HCT116 (cell line): Measurements from ENCODE around the gene KIR2DL3. TPM values are rescaled to one million over a fixed set of nuclear protein-coding genes. Genes with fewer than 3 reads are reported as not detected.
"Not testable (repeated sequence)": the region's sequence is repeated elsewhere in the genome, so short reads cannot be mapped to it uniquely, and the experiment has no call there.

Source experiments
- ATAC-seq: fragments of 200-7000 bp; cut with Tn5 transposase; 2 replicates; pipeline ENCODE4 v1.9.1; 2020; ENCODE audit warnings: mild to moderate bottlenecking, moderate library complexity
- BruUV-seq: library from RNA; stranded (reverse); fragments of 400-500 nt; replicated peaks from 2 replicates; lab custom pipeline; 2021; lab: Mats Ljungman, UMichigan
- CTCF ChIA-PET: fragments of 300-600 bp; sonication (Branson Sonifier 250); formaldehyde crosslinking; loops from one replicate; lab custom pipeline; 2021; ENCODE audit warnings: antibody characterized with exemption; lab: Charles Lee
- POLR2A ChIA-PET: fragments of 300-600, 350-600 bp; sonication (Branson Sonifier 250); formaldehyde crosslinking; loops from one replicate; lab custom pipeline; 2021; ENCODE audit warnings: antibody characterized with exemption; lab: Charles Lee
- RAD21 ChIA-PET, 2 experiments: fragments of 300-600 bp; sonication (Branson Sonifier 250); formaldehyde crosslinking; loops; one replicate each; lab custom pipeline; 2023; ENCODE audit warnings: low total read pairs in 2 of 2; ENCODE audit not compliant: uncharacterized antibody in 2 of 2, unreplicated experiment in 2 of 2, low non-redundant PET in 1 of 2; lab: Charles Lee
- DNase-seq: peaks from one replicate; pipeline ENCODE4 v3.0.0-alpha.2; 2010; ENCODE audit warnings: low read depth, low spot score
- H2AFZ ChIP-seq: fragments of 200-600 bp; shearing (Covaris generic), sonication (generic); 2 replicates; pipeline ENCODE4 v1.6.1; 2017; ENCODE audit warnings: low read depth, mixed run types, mixed read lengths, antibody characterized with exemption, low read length; ENCODE audit not compliant: poor library complexity, severe bottlenecking
- H3K27ac ChIP-seq: 2 replicates; pipeline ENCODE4 v1.5.1; 2012; ENCODE audit warnings: low read depth, low read length
- H3K27me3 ChIP-seq: fragments of 200-600 bp; sonication (generic); 2 replicates; pipeline ENCODE4 v1.6.1; 2016; ENCODE audit warnings: mixed run types, low read length, mixed read lengths; ENCODE audit not compliant: insufficient read depth
- H3K36me3 ChIP-seq, 2 experiments: fragments of 200-500 bp in 1 of 2; fragments of 200-600 bp in 1 of 2; sonication (Bioruptor generic) in 1 of 2; sonication (generic) in 1 of 2; 2 replicates each; pipeline versions ENCODE4 v1.5.1 to v1.6.1; 2014 to 2016; ENCODE audit warnings: low read length in 2 of 2, inconsistent platforms in 1 of 2, mixed read lengths in 1 of 2, mixed run types in 1 of 2; ENCODE audit not compliant: insufficient read depth in 2 of 2, control insufficient read depth in 1 of 2
- H3K4me1 ChIP-seq, 2 experiments: fragments of 200-600 bp in 1 of 2; sonication (generic) in 1 of 2; 2 replicates each; pipeline versions ENCODE4 v1.5.1 to v1.6.1; 2012 to 2017; ENCODE audit warnings: low read length in 2 of 2, inconsistent platforms in 1 of 2, mild to moderate bottlenecking in 1 of 2, mixed read lengths in 1 of 2, mixed run types in 1 of 2, moderate library complexity in 1 of 2; ENCODE audit not compliant: insufficient read depth in 2 of 2, control insufficient read depth in 1 of 2
- H3K4me2 ChIP-seq: fragments of 200-600 bp; sonication (generic); 2 replicates; pipeline ENCODE4 v1.6.1; 2017; ENCODE audit warnings: mixed run types, low read length, mixed read lengths
- H3K4me3 ChIP-seq, 2 experiments: fragments of 200-600 bp in 1 of 2; sonication (generic) in 1 of 2; replicated peaks in 1 of 2; 2 replicates each; pipeline ENCODE4 v1.5.1; 2011 to 2016; ENCODE audit warnings: low read length in 2 of 2, control low read depth in 1 of 2, low read depth in 1 of 2, mild to moderate bottlenecking in 1 of 2, mixed read lengths in 1 of 2, mixed run types in 1 of 2
- H3K79me2 ChIP-seq: fragments of 200-600 bp; sonication (generic); 2 replicates; pipeline ENCODE4 v1.6.1; 2017; ENCODE audit warnings: mild to moderate bottlenecking, mixed run types, low read length, moderate library complexity, mixed read lengths; ENCODE audit not compliant: insufficient read depth
- H3K9ac ChIP-seq: fragments of 200-600 bp; sonication (generic); 2 replicates; pipeline ENCODE4 v1.6.1; 2016; ENCODE audit warnings: low read length, mixed read lengths
- H3K9me2 ChIP-seq: fragments of 200-600 bp; sonication (generic), shearing (Covaris generic); 2 replicates; pipeline ENCODE4 v1.6.1; 2017; ENCODE audit warnings: mixed run types, mild to moderate bottlenecking, moderate library complexity; ENCODE audit not compliant: insufficient read depth
- H3K9me3 ChIP-seq, 2 experiments: fragments of 200-500 bp in 1 of 2; fragments of 200-600 bp in 1 of 2; sonication (Bioruptor generic) in 1 of 2; sonication (generic) in 1 of 2; 2 replicates each; pipeline ENCODE4 v1.6.1; 2014 to 2017; ENCODE audit warnings: low read length in 2 of 2, mixed read lengths in 2 of 2, inconsistent platforms in 1 of 2, low read depth in 1 of 2, mild to moderate bottlenecking in 1 of 2, mixed run types in 1 of 2, moderate library complexity in 1 of 2; ENCODE audit not compliant: control insufficient read depth in 1 of 2, insufficient read depth in 1 of 2
- H4K20me1 ChIP-seq: fragments of 200-600 bp; sonication (generic), shearing (Covaris generic); 2 replicates; pipeline ENCODE4 v1.6.1; 2017; ENCODE audit warnings: mixed run types, mild to moderate bottlenecking, moderate library complexity; ENCODE audit not compliant: insufficient read depth
- ATF3 ChIP-seq: IDR thresholded peaks from 2 replicates; pipeline ENCODE4 v1.6.1; 2012
- EZH2phosphoT487 ChIP-seq: fragments of 200-600 bp; IDR thresholded peaks from 2 replicates; pipeline ENCODE4 v1.6.1; 2018; ENCODE audit warnings: antibody characterized with exemption, borderline replicate concordance
- RAD21 ChIP-seq: IDR thresholded peaks from 2 replicates; pipeline ENCODE4 v1.6.1; 2012; ENCODE audit warnings: low read depth, mild to moderate bottlenecking
- SP1 ChIP-seq: IDR thresholded peaks from 2 replicates; pipeline ENCODE4 v1.6.1; 2012; ENCODE audit warnings: low read depth
- SRF ChIP-seq: IDR thresholded peaks from 2 replicates; pipeline ENCODE4 v1.6.1; 2012; ENCODE audit warnings: low read depth
- ZNF274 ChIP-seq: fragments of 200-500 bp; sonication (Bioruptor generic); IDR thresholded peaks from 2 replicates; pipeline ENCODE4 v1.6.1; 2014; ENCODE audit warnings: mild to moderate bottlenecking, low read depth, low read length, inconsistent platforms
- intact Hi-C: fragments of 100-400 bp; cut with micrococcal nuclease; formaldehyde crosslinking; loops from 2 replicates; pipeline ENCODE4 v1.10.0; 2022
- total RNA-seq: library from RNA; stranded (reverse); gene quantifications from one replicate; pipeline ENCODE4 v1.2.1, GENCODE V29; 2021; ENCODE audit not compliant: unreplicated experiment
- TF ChIP-seq, protein P1 (sequence below): IDR thresholded peaks from 2 replicates; pipeline ENCODE4 v1.6.1; 2012

The KIR2DL3 gene
- total RNA-seq, 1 experiment from 2014 or later: not detected

DNA sequence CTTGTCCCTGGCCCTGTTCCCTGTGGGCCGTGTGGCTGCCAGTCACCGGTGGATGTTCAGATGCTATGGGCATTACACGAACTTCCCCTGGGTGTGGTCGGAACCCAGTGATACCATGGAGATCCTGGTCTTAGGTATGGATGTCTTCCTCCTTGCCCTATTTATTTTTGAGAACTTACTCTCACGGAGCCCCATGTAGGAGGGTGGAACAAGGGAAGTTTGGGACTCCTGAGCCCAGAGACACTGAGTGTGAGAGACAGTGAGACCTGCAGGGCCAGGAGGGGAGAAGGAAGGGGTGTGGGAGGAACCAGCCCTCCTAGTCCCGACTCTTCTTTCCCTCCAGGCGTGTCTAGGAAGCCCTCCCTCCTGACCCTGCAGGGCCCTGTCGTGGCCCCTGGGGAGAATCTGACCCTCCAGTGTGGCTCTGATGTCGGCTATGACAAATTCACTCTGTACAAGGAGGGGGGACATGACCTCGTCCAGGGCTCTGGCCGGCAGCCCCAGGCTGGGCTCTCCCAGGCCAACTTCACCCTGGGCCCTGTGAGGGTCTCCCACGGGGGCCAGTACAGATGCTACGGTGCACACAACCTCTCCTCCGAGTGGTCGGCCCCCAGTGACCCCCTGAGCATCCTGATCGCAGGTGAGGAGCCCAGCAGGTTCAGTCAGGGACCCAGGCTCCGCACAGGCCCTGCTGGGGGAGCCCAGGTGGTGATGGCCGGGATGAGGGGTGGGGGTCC is 28.9 kb upstream of the KIR2DL3 start:
- H3K79me2 ChIP-seq: no peaks in the 10 kb centered on the region
- H3K9me3 ChIP-seq: no peaks in the 10 kb centered on the region
- no TSS peak for BruUV-seq
- no peaks in the 10 kb centered on the region for H4K20me1 ChIP-seq
- TF ChIP-seq, protein P1, sequence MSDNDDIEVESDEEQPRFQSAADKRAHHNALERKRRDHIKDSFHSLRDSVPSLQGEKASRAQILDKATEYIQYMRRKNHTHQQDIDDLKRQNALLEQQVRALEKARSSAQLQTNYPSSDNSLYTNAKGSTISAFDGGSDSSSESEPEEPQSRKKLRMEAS: no peak
- no peak for TF ChIP-seq SRF
- no peak for TF ChIP-seq RAD21
- TF ChIP-seq SP1: no peak
- TF ChIP-seq ZNF274: no peak
- TF ChIP-seq ATF3: no peak
- no peak for TF ChIP-seq EZH2phosphoT487
- H3K4me1 ChIP-seq: no peaks in the 10 kb centered on the region
- H3K27me3 ChIP-seq: peaks cover 3% of the 10 kb centered on the region; the same call in 1 of the 2 replicates
- H3K27ac ChIP-seq: no peak overlapping the region
- no peaks in the 10 kb centered on the region for H3K36me3 ChIP-seq
- no peak overlapping the region for H3K4me3 ChIP-seq
- ChIA-PET RAD21 (no interaction called here), CTCF (no interaction called here), POLR2A (no interaction called here)
- DNase-seq (no peak), ATAC-seq (no peak)
- intact Hi-C loops: no loop called here
- H3K4me2 ChIP-seq: no peak overlapping the region
- no peak overlapping the region for H3K9ac ChIP-seq
- no peaks in the 10 kb centered on the region for H3K9me2 ChIP-seq
- H2AFZ ChIP-seq: no peak overlapping the region

- H3K4me1 ChIP-seq, H3K9me2 ChIP-seq, BruUV-seq, CTCF ChIA-PET, H3K79me2 ChIP-seq, POLR2A ChIA-PET, H3K27ac ChIP-seq, H2AFZ ChIP-seq, H4K20me1 ChIP-seq, H3K4me3 ChIP-seq, H3K36me3 ChIP-seq, H3K9me3 ChIP-seq, H3K4me2 ChIP-seq, H3K9ac ChIP-seq, RAD21 ChIA-PET, DNase-seq, H3K27me3 ChIP-seq, intact Hi-C loops, ATAC-seq: not testable (repeated sequence)
These were observed 28.4 kb upstream of the KIR2DL3 start for GRCh38 chr19:54709956-54710355.
